GM18517 (cell line): Measurements from ENCODE around the gene MRPS27.
"Not testable (repeated sequence)": the region's sequence is repeated elsewhere in the genome, so short reads cannot be mapped to it uniquely, and the experiment has no call there.

Experiments
- ATAC-seq: cut with Tn5 transposase; IDR thresholded peaks from one replicate; pipeline ENCODE4 v1.9.1; 2021; ENCODE audit warnings: mild to moderate bottlenecking, moderate library complexity; ENCODE audit not compliant: unreplicated experiment

MRPS27 gene

DNA sequence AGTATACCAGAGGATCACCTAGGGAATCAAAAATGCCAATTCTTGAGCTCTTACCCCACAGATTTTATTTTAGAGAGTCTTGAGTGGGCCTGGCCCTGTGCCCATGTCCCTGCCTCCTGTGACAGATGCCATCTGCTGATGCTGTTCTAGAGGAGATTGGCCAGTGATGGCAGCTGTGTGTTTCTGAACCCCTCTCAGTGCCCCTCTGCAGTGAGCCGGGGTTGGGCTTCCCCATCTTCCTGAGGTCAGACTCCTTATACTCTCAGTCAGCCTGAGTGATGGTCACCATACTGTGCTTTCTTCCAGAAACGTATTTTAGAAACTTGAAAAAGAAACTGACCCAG, 6.2 kb upstream of the MRPS27 start:
- ATAC-seq = no peak

DNA sequence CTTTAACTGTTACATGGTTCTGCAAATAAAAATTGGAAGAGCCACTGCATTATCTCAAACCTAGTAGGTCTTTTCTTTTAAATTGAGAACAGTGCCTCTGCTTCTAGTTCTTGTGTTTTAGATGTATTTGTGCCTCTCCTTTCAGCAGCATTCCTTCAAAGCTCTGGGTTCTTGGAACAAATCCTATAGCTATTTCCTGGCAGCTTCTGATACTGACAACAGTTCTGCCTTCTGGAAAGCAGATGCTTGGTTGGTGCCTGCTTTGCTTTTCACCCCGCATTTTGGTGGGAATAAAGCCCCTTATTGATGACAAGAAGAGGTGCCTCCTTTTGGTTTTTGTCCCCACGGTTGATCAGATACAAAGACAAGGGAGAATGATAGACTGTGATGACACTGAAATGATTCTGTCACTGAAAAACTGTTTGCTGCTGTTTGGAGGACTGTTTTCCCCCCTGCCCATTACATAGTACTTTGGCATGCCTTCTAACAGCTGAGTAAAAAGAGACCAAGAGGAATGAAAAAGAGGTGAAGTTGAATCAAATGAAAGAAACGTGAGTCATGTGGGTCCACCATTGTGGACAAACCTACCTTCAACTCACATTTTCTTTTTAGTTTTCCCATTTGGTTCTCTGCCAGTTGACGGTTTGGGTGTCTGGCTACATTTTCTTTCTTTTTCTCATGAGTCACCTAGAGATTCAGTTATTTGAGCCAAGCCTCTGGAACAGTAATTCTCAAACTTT, 5.7 kb upstream of the MRPS27 start:
- no peak for ATAC-seq

DNA sequence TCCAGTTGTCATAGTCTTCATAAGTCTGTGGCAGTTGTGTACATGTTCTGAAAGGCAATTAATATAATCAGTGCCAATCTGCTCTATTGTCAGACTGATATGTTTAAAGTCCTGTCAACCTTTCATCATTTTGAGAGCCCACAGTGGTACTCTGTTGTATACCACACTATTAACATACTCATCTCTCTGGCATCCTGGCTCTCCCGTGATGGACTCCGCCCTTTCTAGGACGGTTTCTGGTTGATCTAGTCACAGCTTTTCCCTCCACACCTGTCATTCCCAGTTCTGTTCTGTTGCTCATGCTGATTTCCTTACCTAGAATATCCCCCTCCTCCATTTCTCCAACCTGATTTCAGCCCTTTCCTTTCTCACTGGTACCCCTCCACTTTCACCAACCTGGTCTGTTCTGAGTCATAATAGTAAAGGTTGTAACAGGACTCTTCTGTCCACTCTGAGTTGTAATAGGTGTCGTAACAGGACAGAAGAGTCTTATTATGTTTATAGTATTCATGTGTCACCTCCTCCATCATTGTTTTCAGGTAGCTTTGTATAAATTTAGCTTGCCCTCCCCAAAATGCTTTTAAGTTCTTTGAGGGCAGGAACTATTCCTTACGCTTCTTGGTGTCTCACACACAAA, 4.3 kb upstream of the MRPS27 start:
- no peak for ATAC-seq

DNA sequence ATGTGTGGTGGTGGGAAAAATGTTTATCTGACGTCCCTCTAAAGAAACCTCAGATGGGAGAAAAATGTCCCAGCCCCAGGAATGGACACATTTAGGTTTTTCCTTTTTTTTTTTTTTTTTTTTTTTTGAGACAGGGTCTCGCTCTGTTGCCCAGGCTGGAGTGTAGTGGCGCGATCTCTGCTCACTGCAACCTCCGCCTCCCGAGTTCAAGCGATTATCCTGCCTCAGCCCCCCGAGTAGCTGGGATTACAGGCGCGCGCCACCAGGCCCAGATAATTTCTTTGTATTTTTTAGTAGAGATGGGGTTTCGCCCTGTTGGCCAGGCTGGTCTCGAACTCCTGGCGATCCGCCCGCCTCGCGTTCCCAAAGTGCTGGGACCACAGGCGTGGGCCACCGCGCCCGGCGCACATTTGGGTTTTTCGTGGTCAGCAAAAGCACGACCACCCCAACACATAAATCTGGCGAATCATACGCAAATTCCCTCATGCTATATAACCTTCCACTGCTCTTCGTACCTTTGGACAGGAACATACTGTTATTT, 535 bp downstream of the MRPS27 start:
- not testable (repeated sequence) for ATAC-seq

DNA sequence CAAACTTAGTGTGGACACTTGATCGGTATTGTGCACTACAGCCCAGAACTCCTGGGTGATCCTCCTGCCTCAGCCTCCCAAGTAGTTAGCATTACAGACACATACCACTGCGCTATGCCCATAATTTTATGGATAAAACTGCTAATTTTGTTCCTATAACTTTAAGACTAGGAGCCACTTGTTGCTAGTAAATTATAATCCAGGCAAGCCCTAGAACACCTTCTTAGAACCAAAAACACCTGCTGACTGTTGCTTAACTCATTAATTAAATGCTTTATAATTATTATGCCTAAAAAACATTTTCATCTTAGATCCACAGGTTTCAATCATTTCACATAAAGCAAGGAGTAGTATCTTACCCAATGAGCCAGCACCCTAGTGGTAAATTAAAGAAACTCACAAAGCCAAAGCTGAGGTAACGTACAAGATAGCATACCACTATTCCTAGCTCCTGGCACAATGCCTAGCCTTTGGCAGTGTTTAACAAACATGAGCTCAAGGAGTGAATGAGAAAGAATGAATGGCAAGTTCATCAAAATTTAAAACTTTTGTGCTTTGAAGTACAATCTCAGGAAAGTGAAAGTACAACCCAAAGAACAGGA, 5.4 kb downstream of the MRPS27 start:
- no peak for ATAC-seq

DNA sequence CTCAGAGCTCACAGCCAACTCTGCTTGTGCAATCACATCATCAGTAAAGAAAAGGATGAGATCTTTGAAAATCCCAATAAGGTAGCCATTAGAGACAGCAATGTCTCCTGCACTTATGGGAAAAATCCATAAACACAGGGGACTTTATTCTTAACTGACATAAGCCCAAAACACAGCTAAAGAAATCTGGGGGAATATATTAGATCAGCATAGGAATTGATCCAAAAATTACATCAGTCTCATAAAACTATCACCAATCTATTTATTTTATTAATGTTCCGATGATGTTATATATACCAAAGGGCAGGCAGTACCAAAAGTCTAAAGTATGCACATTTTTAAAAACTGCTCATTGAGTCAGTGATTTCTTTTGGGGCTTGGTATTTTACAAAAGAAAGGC, 6.9 kb downstream of the MRPS27 start:
- no peak for ATAC-seq

DNA sequence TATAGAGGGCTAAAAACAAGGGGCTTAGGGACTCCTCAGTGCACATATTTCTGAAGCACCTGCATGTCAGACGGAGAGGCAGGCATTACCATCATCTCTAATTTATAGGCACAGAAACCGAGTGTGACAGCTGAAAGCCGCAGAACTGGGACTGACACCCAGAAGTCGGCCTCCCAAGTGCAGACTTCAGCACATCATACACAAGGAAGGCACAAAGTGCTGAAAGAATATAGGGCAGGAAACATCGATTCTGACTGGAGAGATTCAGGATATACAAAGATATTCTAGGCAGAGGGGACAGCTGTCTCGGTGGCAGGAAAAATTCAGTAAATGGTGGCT, 11.2 kb downstream of the MRPS27 start:
- no peak for ATAC-seq

DNA sequence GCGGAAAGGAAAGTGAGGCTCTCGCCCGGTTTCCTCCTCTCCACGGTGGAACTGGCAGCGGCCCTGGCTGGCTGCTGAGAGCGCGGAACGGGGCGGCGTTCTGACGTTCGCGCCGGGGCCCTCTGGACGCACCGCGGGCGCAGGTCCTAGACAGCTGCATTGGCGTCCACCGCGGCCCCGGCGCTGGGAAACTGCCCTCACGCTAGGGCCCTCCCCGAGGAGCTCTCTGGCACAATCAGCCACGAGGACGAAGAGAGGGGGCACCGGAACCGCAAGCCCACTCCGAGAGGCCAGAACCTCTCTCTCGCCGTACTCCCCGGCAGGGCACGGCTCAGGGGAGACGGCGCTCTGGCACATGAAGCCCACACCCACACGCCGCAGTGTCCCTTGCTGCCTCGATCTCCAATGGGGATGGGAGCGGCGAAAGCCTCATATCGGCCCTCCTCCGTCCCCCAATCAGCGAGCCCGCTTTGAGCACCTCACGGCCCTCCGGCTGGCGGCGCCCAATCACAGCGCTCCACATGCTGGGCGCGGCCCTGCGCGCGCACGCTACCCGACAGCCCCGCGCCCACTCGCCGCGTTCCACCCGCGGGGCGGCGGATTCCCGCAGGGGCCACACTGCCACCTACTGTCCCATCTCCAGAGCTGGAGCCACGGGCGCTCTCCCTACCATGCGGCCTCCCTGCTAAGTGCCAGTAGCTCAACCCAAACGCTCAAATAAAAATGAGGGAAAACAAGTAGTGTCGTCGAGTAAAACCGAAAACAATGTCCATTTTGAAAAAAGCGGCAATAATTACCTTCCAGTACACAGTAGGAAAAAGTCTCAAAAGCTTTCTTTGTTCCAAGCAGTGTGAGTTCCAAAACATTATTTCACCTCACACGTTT, 11.8 kb downstream of the MRPS27 start:
- peak; percentile 82 for ATAC-seq

DNA sequence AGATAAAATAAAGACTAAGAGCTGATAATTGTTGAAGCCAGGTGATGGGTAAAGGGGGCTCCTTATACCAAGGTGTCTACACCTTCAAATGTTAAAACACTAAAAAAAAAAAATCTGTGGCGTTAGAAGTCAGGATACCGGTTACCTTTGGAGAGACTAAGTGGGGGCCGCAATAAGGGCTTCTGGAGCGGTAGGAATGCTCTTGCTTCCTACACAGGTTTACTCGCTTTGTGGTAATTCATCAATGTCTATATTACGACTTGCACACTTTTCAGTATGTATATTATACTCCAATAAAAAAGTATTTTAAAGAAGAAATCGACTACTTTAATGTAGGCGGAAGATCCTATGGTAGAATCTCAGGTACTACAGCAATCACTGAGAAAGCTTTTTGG, 12.5 kb downstream of the MRPS27 start:
- ATAC-seq = no peak

DNA sequence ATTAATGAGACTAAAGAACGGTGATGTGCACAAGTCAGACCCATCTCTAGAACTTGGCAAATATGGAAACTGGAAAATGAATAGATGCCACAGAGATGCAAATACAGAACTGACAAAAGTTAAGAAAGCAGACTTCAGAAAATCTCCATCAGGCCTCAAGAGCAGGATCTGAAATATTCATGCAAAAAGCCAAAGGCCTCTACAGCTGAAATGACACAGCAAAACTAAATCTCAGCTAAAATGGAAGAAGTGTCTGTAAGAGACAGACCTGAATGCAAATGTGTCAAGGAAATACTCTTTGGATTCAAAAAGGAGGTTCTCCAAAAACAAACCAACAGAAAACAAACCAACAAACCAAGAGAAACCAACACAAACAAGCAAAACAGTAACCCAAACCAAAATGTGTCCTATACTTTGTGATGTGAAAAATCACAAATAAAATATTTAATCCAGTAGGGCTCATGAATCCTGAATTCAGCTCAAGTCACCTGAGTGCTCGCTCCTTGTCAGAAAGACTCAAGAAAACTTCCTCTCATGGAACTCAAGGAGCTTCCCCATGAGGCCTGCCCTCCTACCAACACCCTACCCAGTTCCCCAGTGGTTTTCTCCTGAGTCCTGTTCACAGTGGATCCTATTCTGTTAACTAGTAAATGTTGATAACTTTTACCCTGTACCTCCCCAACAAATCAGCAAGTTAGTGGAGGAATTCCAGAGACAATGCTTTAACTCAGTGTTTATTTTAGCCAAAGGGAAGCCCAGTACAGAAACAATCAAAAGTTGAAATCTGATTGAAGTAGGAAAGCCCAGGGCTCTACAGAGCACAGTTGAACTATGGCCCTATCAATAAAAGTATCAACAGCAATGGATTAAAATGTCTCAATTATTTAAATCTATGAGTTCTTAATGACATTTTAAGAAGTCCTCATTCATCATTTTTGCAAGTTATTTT, 14.6 kb downstream of the MRPS27 start:
- ATAC-seq = no peak

DNA sequence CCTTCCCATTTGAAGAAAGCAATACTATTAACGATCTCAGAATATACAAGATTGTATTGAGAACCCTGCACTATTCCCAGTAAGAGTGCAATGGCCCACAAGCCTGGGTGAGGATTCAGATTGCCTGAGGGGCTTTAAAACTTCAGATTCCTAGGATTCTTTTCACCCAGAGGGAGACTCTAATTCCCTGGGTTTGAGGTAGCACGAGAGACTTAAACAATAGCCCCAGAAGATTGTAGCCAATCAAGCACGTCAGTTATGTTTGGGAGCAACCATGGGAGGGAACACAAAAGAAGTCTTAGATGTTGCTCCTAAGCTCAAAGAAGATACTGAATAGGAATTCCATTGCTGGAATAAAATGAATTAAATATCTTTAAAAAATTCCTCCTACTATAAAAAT, 17.9 kb downstream of the MRPS27 start:
- no peak for ATAC-seq

DNA sequence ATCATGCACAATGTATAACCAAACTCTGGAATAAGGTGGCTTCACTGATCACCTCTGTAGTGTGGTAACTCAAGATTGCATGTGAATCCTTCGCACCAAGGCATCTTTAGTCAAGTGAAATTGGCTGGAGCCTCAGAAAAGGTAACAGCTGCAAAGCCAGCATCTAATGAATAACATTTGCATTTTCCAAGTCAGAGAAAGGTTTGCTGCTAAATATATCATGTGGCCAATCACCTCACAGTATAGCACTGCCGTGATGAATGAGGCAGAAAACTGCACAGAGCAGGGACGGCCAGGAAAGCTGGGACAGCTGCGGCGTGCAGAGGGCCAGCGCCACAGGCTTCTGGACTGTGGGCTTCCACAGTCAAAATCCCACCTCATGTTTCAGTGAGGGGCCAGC, 18.5 kb downstream of the MRPS27 start:
- peak; percentile 50 for ATAC-seq

DNA sequence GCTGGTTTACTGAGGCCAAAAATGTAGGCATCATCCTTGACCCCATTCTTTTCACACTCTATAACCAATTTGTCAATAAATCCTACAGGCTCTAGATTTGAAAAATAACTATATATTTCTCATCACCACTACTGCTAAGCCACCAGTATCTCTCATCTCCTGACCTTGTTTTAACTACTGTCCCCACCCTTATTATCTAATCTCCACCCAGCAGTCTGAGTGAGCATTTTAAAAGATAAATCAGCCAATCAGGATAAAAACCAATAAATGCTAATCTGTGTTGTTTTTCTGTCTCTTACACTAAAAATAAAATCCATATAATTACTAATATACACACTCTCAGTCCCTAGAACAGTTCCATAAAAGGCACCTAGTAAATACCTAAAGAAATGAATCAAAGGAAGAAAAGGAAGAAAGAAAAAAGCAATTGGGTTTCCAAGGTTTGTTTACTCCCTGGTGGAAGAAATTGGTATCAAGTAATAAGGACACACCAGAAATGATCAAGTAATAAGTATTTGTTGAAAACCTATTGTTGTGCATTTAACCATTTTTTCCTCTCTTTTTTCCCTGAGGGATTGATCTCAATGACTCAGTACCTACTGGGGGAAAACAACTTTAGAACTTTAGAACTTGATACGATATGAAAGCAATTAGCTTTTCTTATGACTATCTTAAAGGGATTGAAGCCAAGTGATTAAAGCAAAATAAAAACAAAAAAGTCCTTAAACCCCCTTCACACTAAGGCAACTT, 19.3 kb downstream of the MRPS27 start:
- no peak for ATAC-seq

DNA sequence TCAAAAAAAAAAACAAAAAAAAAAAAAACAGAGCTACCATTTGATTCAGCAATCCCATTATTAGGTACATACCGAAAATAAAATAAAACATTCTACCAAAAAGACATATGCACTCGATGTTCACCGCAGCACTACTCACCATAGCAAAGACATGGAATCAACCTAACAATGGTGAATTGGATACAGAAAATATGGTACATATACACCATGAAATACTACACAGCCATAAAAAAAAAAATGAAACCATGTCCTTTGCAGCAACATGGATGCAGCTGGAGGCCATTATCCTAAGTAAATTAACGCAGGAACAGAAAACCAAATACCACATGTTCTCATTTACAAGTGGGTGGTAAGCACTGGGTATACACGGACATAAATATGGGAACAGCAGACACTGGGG, 21.3 kb downstream of the MRPS27 start:
- no peak for ATAC-seq

DNA sequence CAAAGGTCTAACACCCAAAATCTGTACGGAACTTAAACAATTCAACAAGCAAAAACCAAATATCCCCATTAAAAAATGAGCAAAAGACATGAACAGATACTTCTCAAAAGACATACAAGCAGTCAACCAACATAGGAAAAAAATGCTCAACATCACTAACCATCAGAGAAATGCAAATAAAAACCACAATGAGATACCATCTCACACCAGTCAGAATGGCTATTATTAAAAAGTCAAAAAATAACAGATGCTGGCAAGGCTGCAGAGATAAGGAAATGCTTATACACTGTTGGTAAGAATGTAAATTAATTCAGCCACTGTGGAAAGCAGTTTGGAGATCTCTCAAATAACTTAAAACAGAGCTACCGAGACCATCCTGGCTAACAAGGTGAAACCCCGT, 21.9 kb downstream of the MRPS27 start:
- ATAC-seq = peak; percentile 62

DNA sequence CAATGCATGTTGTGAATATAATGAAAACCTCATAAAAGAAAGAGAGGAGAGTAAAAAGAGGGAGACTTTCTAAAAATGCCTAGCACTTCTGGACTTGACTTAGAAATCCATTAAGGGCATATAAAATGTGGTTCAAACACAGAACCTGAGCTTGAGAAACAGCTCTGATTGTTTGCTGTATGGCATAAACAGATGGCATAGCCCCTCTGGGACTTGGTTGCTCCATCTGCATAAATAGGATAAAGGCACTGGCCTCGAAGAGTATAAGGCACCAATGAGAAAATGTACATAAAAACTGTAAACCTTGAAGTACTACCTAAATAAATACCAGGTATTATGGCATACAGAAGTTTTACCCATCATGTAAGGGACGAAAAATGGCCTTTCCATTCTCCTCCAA, 23.8 kb downstream of the MRPS27 start:
- no peak for ATAC-seq

DNA sequence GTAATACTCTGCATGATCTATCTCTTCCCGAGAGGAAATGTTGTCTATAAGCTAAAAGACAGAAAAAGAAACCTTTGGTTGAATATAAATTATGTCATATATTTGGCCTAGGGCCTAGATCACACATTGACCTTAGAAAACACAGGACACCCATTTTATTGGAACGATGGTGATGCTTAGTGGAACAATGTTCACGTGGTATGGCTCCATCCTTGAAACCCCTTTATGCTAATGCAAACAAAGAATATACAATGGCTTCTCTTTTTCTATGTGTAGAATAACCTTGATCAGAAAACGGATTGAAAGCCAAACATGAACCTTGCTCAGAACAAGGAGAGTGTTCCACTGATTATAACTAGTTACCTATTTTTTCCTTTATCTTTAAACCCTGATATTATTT, 24.5 kb downstream of the MRPS27 start:
- no peak for ATAC-seq

DNA sequence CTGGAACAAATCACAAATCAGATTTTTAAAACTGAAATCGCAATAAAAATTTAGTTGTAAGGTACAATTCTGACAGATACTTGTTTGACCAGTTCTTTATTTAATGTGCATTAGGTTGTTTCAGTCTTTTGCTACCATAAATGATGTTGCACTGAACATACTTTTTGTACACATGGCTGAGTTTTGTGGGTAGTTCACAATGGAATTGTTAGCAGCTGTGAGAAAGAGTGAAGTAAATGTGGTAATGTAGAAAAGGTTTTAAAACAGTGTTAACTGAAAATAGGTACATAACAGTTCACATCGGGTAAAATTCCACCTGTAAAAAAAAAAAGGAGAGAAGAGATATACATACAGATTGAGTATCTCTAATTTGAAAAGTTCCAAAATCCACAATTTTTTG, 25.6 kb downstream of the MRPS27 start:
- no peak for ATAC-seq

DNA sequence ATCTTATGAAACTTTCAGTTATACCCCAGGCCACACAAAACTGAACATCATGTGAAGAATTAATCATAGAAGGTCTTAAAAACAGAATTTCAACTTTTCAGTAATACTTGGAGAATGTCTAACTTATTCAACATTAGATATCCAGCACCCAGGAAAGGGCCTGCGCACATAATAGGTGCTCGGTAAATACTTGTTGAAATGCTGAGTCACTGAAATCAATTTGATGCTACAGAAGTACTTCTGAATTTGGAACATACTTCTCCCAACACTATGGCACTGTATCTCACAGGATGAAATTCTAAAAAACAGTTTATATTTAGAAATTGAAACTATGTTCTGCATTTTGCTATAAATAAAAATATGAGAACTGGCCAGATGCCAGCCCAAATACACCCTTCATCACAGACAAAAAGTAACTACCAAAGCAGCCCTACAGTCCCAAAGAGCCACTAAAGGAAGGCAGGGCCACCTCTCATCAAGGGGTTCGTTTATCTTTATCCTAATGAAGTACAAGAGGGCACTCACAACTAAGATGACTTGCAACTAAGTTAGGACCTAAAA, 26.5 kb downstream of the MRPS27 start:
- ATAC-seq = no peak
